Lower leg skin (tissue), 3 donors: ENCODE results near the gene RHBDL1.

Experiments
- POLR2A ChIP-seq, 2 donors: fragments of 450-650 bp; IDR thresholded peaks; one replicate each; pipeline ENCODE4 v1.6.1; 2016 to 2017; ENCODE audit warnings: antibody characterized with exemption in 2 of 2, mild to moderate bottlenecking in 1 of 2, moderate library complexity in 1 of 2
- TF ChIP-seq, protein P1 (sequence below), 3 donors: fragments of 450-650 bp; IDR thresholded peaks; one replicate each; pipeline ENCODE4 v1.5.1; 2016; ENCODE audit warnings: antibody characterized with exemption in 3 of 3, mild to moderate bottlenecking in 3 of 3, moderate library complexity in 2 of 3

- TF ChIP-seq, protein P1, sequence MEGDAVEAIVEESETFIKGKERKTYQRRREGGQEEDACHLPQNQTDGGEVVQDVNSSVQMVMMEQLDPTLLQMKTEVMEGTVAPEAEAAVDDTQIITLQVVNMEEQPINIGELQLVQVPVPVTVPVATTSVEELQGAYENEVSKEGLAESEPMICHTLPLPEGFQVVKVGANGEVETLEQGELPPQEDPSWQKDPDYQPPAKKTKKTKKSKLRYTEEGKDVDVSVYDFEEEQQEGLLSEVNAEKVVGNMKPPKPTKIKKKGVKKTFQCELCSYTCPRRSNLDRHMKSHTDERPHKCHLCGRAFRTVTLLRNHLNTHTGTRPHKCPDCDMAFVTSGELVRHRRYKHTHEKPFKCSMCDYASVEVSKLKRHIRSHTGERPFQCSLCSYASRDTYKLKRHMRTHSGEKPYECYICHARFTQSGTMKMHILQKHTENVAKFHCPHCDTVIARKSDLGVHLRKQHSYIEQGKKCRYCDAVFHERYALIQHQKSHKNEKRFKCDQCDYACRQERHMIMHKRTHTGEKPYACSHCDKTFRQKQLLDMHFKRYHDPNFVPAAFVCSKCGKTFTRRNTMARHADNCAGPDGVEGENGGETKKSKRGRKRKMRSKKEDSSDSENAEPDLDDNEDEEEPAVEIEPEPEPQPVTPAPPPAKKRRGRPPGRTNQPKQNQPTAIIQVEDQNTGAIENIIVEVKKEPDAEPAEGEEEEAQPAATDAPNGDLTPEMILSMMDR (IDR thresholded peaks at IDR 0.05) = no peak
- TF ChIP-seq POLR2A (IDR thresholded peaks at IDR 0.05) = no peak
These were observed 38.1 kb upstream of the RHBDL1 start for GRCh38 chr16:637081-638018.
